GM12865 (cell line): ENCODE data around the gene WDR44.
"Not testable (repeated sequence)": the region's sequence is repeated elsewhere in the genome, so short reads cannot be mapped to it uniquely, and the experiment has no call there.

Source experiments
- DNase-seq: peaks from one replicate; pipeline ENCODE4 v3.0.0; 2010; ENCODE audit warnings: low read depth
- H3K4me3 ChIP-seq: 2 replicates; pipeline ENCODE4 v1.5.1; 2011; ENCODE audit warnings: mild to moderate bottlenecking, low read depth, low read length, control low read depth
- TF ChIP-seq, protein P1 (sequence below): IDR thresholded peaks from 2 replicates; pipeline ENCODE4 v1.5.1; 2011; ENCODE audit warnings: low read length, control low read depth, low read depth, inconsistent platforms; ENCODE audit not compliant: insufficient read depth; ENCODE audit errors: missing control alignments

The WDR44 gene, protein sequence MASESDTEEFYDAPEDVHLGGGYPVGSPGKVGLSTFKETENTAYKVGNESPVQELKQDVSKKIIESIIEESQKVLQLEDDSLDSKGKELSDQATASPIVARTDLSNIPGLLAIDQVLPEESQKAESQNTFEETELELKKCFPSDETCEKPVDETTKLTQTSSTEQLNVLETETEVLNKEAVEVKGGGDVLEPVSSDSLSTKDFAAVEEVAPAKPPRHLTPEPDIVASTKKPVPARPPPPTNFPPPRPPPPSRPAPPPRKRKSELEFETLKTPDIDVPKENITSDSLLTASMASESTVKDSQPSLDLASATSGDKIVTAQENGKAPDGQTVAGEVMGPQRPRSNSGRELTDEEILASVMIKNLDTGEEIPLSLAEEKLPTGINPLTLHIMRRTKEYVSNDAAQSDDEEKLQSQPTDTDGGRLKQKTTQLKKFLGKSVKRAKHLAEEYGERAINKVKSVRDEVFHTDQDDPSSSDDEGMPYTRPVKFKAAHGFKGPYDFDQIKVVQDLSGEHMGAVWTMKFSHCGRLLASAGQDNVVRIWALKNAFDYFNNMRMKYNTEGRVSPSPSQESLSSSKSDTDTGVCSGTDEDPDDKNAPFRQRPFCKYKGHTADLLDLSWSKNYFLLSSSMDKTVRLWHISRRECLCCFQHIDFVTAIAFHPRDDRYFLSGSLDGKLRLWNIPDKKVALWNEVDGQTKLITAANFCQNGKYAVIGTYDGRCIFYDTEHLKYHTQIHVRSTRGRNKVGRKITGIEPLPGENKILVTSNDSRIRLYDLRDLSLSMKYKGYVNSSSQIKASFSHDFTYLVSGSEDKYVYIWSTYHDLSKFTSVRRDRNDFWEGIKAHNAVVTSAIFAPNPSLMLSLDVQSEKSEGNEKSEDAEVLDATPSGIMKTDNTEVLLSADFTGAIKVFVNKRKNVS

DNA sequence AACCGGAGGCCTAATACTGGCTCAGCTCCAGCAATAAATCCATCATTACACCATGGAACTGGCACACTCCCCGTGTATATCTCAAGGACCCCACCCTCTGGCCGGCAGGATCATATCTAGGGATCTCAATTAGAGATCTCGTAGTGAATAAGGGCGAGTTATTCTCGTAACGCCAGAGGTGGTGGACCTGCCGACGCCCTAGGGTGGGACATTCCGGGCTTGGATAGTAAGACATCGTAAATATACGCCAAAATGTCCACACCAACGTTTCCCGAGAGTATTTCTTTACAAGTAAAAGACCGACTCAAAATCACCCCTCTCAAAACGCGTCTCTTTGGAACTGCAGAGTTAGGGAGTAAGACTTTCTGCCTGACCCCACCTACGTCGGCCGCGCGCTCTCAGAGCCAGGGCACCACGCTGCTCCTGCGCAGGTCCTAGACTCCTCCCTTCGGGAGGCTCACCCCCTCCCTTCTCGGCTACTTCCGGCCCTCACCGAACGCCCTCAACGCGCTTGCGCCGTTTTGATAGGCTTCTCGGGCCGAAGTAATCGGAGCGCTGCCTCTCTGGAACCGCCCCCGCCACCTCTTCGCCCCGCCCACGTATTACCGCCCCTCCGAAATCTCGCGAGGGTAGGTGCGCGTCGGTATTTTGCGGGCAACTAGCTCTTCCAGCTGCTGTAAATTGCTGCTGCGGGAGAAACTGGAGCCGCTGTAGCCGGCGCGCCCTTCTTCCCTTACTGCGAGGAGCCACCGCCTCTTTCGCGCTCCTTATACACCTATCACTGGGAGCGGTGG lies at the start of gene WDR44:
WDR44 (plus strand) TSS at position 643 of the 794 bp plus-strand sequence. CDS start 398 bp downstream, outside the sequence.
- TF ChIP-seq, protein P1, sequence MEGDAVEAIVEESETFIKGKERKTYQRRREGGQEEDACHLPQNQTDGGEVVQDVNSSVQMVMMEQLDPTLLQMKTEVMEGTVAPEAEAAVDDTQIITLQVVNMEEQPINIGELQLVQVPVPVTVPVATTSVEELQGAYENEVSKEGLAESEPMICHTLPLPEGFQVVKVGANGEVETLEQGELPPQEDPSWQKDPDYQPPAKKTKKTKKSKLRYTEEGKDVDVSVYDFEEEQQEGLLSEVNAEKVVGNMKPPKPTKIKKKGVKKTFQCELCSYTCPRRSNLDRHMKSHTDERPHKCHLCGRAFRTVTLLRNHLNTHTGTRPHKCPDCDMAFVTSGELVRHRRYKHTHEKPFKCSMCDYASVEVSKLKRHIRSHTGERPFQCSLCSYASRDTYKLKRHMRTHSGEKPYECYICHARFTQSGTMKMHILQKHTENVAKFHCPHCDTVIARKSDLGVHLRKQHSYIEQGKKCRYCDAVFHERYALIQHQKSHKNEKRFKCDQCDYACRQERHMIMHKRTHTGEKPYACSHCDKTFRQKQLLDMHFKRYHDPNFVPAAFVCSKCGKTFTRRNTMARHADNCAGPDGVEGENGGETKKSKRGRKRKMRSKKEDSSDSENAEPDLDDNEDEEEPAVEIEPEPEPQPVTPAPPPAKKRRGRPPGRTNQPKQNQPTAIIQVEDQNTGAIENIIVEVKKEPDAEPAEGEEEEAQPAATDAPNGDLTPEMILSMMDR, result no peak
- peak within 1 kb of the TSS; percentile 90 for H3K4me3 ChIP-seq
- DNase-seq, result peak; percentile 96

DNA sequence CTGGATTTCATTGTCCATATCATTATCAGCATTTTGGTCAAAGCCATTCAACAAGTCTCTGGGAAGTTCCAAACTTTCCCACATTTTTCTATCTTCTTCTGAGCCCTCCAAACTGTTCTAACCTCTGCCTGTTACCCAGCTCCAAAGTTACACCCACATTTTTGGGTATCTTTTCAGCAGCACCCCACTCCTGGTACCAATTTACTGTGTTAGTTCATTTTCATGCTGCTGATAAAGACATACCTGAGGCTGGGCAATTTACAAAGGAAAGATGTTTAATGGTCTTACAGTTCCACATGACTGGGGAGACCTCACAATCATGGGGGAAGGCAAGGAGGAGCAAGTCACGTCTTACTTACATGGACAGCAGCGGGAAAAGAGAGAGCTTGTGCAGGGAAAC lies 40.1 kb upstream of the WDR44 start:
- not testable (repeated sequence) for H3K4me3 ChIP-seq, DNase-seq

DNA sequence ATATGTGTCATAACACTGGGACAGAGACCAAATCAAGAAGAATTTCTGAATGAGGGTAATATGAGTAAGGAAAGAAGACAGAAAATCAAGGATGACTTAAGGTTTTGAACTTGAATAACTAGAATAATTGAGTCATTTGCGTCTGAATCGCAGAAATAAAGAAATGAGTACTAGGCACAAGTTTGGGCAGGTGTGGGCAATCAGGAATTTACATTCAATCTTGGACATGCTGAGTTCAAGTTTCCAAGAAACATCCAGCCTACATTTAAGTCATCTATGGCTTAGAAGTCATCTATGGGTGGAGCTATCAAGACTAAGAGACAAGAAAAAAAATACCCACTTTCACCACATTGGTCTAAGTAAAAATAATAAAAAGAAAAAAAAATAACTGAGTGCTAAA lies 30.4 kb upstream of the WDR44 start:
- H3K4me3 ChIP-seq, result no peak overlapping the region
- DNase-seq, result no peak
- TF ChIP-seq, protein P1, result no peak

DNA sequence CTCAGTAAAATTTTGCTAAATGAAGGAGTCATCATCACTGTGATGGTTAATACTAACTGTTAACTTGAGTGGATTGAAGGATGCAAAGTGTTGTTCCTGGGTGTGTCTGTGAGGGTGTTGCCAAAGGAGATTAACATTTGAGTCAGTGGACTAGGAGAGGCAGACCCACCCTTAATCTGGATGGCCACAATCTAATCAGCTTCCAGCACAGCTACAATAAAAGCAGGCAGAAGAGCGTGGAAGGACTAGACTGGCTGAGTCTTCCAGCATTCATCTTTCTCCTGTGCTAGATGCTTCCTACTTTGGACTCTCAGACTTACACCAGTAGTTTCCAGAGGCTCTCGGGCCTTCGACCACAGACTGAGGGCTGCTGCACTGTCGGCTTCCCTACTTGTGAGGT lies 21.3 kb upstream of the WDR44 start:
- TF ChIP-seq, protein P1, result no peak
- no peak overlapping the region for H3K4me3 ChIP-seq
- no peak for DNase-seq

DNA sequence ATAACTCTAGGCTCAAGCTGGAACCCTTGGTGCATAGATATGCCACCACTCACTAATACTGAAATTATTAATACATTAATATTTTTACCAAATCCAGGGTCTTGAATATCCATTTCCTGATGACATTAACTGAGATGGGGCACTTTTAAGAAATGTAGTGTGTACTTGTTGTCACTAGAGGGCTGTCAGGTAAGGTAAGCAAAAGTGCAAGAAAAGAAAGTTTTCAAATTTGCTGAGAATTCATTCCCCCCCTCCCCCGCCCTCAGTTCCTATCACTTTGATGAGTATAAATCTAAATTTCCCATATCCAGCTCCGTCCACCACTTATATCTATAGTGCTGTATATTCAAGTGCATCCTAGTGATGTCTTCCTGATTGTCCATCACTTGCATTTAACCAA lies 20.5 kb upstream of the WDR44 start:
- H3K4me3 ChIP-seq, result no peak overlapping the region
- TF ChIP-seq, protein P1, result peak; percentile 28
- peak; percentile 11 for DNase-seq

DNA sequence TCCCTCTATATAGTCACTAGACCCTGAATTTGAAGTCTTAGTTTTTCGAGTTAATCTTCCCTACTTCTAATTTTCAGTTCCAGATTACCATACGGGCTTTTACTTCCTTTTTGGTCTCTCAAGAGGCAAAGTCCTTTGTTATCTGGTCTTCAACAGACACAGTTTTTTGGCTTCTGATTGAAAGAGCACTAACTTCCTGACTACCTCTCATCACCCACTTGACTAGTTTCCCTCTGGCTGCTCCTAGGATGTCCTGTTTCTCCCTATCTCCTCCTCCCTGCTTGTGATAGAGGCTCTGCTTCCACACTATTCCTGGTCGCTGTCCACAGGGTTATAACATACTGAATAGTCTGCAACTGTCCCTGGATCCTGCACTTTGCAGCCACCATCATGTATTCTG lies 16.7 kb upstream of the WDR44 start:
- no peak for DNase-seq
- TF ChIP-seq, protein P1, result no peak
- no peak overlapping the region for H3K4me3 ChIP-seq
